Fibroblast of skin of back (primary cell): ENCODE data around the gene RPL28.

Experiments used
- DNase-seq: peaks from one replicate; pipeline ENCODE4 v3.0.0-alpha.2; 2013

The RPL28 gene

DNA sequence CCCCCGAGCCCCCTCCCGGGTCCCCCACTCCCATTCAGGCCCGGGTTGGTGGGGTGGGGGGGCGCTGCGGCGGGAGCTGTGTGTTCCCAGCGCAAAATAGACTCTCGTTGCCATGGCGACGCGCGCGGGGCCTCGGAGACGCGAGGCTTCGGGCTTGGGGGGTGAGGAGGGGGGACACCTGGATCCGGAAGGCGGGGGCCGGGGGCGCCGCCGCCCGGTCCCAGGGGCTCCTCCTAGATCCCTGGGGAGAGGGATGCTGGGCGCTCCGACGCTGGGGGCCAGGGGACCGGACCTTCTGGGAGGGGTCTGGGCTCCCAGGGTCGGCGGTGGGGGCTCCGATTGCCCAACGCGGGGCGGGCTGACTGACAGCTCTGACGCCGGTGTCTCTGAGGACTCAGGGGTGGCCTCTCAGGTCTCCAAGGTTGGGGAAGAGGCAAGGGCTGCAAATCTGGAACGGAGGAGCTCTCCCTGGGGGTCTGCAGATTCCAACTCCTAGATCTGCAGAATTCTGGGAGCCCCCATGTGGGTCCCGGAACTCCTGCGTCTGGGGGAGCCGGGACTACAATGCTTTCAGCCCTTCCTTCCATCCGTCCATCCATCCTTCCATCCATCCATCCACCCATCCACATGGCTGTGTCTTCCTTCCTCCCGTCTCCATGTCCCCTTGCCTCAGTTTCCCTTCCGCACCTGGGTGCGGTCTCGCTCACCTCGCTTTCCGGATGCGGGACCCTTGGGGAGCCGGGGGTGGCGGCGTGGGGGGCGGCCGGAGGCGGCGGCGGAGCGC is 66.4 kb downstream of the RPL28 start:
- no peak for DNase-seq
